Measurements from ENCODE around the gene COL2A1.

DNA sequence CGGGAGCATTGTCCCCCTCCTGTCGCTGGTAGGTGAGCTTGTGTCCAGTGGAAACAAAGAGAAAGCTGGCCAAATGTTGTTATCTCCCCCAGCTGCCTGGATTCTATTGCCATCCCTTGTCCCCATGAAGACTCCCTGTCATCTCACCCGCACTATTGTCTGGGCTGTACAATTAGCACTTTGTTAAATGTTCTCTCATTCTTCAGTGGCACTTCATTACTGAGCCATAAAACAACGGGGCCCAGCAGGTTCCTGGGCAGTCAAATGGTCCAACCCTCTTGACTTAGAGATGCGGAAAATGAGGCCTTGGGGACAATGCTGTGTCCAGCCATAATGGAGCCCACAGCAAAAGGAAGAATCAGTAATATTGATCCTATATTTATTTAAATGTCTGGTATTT lies 13.2 kb upstream of the COL2A1 start:
- TF ChIP-seq, protein P1, sequence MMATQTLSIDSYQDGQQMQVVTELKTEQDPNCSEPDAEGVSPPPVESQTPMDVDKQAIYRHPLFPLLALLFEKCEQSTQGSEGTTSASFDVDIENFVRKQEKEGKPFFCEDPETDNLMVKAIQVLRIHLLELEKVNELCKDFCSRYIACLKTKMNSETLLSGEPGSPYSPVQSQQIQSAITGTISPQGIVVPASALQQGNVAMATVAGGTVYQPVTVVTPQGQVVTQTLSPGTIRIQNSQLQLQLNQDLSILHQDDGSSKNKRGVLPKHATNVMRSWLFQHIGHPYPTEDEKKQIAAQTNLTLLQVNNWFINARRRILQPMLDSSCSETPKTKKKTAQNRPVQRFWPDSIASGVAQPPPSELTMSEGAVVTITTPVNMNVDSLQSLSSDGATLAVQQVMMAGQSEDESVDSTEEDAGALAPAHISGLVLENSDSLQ (IDR thresholded peaks at IDR 0.05) = no peak
- no peak for TF ChIP-seq SP1 (IDR thresholded peaks at IDR 0.05)
- TF ChIP-seq L3MBTL2 (conservative IDR thresholded peaks at IDR 0.05) = no peak
- no peak for TF ChIP-seq ARNT (IDR thresholded peaks at IDR 0.05)
- no peak for TF ChIP-seq FOXK2 (IDR thresholded peaks at IDR 0.05)
- no peak for TF ChIP-seq HDGF (IDR thresholded peaks at IDR 0.05; ENCODE audit: borderline replicate concordance)
- no peak for TF ChIP-seq SUZ12 (IDR thresholded peaks at IDR 0.05)
- TF ChIP-seq FOXA1 (IDR thresholded peaks at IDR 0.05) = no peak
- no peak for TF ChIP-seq FOXM1 (IDR thresholded peaks at IDR 0.05; ENCODE audit: borderline replicate concordance)
- no peak for TF ChIP-seq BHLHE40 (IDR thresholded peaks at IDR 0.05; ENCODE audit: borderline replicate concordance)
